HG02571 (cell line): ENCODE measurements around the gene EPHA2.

Source experiments
- ATAC-seq: cut with Tn5 transposase; IDR thresholded peaks from one replicate; pipeline ENCODE4 v1.9.1; 2021; ENCODE audit warnings: mild to moderate bottlenecking, moderate library complexity; ENCODE audit not compliant: unreplicated experiment

The EPHA2 gene

DNA sequence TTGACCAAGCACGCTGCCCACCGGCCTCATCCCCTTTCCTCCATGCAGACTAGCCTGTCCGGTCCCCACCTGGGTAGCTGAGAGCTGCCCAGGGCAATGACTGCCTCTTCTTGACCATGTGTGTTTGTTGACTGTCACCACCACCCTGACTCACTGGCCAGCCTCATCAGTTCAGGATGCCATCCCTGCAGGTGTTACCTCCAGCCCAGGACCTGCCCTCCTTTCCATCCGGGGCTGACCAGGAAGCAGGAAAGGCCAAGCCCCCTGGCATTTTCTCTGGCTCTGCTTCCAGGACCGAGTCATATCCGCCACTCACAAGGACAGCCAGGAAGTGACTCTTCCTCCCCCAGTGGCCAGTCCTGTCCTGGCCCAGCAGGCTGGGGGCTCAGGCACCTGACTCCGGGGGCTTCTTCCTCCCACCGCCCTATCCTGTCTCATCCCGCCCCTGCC lies 17.1 kb downstream of the EPHA2 start:
- ATAC-seq: no peak

DNA sequence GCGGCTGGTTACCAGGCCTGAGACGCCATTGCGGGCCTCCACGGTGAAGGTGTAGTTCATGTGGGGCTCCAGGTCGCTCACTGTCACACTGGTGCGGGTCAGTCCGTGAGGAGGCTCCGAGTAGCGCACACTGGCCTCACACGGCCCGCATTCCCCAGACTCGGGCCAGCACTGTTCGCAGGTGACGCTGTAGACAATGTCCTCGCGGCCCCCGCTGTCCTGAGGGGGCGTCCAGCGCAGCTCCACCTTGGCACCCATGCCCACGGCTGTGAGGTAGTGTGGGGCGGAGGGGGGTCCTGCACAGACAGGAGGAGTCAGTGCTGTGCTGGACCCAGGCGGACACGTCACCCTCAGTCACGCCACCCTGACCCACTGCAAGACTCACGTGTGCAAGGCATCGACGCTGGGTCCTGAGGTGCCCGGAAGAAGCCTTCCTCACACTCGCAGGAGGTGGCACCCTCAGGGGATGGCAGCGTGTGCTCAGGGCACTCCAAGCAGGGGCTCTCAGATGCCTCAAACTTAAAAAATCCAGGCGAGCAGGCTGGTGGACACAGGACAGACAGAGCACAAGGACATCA lies 17.9 kb downstream of the EPHA2 start:
- no peak for ATAC-seq

DNA sequence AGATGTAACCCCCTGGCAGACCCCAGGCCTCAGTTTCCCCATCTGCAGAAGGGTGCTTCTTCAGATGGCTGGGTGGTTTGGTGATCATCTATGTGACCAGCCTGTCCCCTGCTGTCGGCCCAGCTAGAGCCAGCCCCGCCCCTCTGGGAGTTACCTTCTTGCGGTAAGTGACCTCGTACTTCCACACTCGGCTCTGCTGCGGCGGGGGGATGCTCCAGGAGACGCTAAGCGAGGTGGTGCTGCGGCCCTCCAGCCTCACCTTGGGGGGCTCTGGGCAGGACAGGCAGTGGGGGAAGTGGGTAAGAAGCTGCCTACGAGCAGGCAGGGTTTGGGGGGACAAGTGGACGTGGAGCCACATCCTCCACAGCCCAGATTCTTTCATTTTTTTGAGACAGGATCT lies 20.4 kb downstream of the EPHA2 start:
- ATAC-seq: no peak

DNA sequence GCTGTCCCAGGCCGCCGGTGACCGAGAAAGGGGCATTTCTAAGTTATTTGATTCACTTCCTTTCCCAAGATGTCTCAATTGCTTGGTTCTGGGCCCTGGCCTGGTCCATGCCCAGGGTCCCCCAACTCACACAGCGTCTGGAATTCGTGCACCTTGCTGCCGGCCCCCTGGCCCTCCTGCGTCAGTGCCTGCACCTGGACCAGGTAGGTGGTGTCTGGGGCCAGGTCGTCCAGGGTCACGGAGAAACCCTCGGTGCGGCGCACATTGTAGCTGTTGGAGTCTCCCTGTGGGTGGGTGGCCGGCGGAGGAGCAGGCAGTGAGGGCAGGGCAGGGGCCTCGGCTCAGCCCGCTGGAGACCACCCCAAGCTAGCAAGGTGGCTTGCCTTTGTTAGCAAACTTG lies 21.0 kb downstream of the EPHA2 start:
- no peak for ATAC-seq

DNA sequence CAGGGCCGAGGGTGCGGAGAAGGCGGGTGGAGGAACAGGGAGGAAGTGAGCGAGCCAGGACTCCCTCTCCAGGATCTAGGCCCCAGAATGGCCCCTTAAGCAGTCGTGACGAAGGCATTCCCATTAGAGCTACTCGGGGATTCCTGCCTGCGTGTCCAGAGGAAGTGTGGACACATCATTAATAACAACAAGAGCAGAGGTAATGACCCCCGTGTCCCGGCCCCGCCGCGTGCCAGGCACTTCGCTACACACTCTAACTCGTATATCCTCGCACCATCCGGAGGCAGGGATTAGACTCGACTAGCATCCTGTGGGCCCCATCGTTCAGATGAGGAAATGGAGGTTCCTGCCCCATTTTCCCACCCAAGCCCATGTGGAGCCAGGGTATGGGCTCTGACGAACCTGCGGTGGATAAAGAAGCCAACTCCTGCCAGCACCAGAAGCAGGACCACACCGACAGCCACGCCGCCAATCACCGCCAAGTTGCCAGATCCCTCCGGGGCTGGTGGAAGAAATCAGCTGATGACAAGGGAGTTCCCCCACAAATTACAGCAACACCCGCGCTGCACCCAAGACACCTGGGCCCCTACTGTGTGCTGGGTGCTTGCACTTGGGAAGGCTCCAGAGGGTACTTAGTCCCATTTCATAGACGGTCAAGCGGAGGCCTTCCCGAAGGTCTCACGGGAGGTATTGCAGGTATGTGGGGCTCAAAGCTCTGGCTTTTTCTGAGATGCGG lies 21.6 kb downstream of the EPHA2 start:
- ATAC-seq: no peak

DNA sequence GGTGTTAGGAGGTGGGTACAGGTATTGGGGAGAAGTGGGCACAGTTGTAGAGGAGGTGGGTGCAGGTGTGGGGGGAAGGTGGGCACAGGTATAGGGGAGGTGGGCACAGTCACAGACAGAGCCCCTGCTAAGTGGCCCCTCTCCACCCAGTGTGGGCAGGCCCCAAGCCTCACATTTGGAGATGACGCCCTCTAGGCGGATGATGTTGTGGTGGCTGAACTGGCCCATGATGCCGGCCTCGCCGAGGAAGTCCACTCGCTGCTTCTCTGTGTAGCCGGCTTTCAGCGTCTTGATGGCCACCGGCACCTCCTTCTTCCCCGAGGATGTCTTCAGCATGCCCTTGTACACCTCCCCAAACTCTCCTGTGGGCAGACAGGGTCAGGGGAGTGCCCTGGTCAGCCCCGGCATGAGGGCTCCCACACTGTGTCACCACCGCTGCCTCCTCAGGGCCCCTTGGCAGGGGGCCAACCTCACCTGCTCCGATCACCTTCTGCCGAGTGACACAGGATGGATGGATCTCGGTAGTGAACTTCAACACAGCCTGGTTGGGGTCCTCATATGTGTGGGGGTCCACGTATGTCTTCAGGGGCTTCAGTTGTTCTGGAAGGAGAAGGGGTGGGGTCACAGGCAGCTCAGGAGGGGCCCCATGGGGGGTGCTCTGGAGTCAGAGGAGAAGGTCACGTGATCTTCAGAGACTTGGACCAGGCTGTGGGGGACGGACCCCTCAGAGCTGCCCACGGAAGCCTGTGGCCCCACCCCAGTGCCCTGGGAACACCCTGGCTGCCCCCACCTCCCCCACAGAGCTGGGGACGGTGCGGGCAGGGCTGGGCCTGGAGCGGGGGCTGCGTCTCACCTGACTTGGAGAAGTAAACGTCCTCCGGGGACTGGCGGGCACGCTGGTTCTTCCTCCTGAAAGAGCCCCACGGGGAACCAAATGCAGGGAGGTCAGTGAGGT lies 22.6 kb downstream of the EPHA2 start:
- no peak for ATAC-seq

DNA sequence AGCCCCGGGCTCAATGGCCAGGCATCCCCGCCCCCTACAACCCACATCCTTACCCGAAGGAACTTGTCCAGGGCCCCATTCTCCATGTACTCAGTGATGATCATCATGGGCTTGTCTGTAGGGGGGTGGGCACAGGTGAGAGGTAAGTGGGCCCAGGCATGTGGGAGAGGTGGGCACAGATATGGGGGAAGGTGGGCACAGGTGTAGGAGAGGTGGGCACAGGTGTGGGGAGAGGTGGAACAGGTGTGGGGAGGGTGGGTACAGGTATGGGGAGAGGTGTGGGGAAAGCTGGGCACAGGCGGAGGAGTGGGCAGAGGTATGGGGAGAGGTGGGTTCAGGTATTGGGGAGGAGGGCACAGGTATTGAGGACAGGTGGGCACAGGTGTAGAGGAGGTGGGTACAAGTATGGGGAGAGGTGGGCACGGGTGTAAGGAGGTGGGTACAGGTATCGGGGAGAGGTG lies 23.5 kb downstream of the EPHA2 start:
- ATAC-seq: no peak

DNA sequence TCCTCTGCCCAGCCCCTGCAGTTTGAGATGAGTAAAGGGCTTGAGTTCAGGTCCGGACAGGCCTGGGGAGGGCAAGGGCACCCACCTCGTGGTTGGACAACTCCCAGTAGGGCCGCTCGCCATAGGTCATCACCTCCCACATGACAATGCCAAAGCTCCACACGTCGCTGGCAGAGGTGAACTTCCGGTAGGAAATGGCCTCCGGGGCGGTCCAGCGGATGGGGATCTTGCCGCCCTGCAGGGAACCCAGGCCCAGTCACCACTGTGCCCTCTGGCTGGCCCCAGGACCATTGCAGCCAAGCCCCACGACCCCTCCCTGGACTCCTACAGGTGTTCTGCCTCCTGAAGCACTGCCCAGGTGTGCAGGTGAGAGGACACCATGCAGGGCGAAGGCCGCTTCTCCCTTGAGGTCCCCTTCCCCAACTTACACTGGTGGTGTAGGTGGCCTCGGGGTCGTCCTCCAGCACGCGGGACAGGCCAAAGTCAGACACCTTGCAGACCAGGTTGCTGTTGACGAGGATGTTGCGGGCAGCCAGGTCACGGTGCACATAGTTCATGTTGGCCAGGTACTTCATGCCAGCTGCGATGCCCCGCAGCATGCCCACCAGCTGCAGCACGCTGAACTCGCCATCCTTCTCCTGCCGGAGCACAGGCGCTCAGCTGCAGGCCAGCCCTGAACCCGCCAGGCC lies 24.1 kb downstream of the EPHA2 start:
- ATAC-seq: no peak

DNA sequence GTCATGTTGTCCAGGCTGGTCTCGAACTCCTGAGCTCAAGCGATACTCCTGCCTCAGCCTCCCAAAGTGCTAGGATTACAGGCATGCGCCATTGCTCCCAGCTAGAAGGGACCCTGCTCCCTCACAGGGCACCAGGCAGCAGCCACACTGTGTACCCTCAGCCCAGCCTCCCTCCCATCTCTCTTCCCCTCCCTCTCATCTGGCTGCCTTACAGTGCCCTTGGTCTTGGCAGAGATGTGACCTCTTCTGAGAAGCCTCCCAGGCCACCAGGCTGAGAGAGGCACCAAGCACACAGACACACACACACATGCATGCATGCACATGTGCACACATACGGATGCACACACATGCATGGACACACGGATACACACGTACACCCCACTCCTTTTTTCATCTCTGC lies 25.0 kb downstream of the EPHA2 start:
- no peak for ATAC-seq

DNA sequence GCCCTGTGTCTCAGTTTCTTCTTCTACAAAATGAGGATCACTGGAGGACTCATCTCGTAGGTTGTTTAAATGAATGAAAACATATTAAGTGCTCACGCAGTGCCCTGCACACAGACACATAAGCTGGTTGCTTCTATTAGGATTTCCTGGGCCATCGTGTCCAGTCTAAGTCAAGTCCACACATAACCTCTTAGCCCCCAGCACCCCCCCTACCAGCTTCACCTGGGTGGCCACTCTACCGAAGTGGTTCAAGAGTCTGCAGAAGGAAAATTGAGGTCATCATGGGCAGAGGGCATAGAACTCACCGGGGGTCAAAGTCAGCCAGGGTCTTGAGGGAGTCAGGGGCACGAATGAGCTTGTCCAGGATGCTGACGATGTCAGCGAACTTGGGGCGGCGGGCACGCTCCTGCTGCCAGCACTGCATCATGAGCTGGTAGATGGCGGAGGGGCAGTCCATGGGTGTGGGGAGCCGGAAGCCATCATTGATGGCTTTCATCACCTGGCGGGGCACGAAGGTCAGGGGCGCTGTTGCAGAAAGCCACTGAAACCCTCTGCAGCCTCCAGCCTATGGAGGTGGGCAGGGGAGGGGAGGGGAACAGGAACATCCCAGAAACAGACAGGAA lies 25.8 kb downstream of the EPHA2 start:
- ATAC-seq: no peak

DNA sequence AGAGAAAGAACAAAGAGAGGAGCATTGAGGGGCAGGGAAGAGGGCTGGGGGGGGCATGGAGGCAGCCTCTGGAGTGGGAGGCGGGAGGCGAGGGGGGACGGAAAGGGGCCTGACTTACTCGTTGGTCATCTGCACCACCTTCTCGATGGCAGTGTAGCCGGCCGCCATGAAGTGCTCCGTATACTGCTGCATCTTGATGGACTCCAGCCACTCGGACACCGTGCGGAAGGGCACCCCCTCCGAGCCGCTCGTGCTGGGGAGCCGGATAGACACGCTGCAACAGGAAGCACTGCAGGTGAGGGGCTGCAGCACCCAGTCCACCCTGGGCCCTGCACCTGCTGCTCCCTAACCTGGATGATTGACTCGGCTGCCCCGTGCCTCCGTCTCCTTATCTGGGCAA lies 26.6 kb downstream of the EPHA2 start:
- ATAC-seq: no peak

DNA sequence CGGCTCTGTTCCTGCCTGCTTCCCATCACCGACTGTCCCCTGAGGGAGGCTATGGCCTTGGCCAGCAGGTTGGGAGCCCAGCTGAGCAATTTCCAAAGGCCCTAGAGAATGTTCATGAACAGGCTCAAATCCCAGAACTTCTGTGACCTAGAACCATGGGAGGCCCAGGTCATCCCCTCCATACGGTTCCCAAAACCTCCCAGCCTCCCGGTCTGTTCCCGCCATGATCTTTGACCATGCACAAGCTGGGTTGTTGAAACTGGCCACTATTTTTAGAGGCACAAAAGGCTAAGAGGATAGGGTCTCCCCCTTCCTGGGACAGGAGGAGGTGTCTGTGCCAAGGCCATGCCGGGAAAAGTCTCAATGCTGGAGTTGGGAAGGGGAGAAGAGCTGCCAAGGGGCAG lies 27.5 kb downstream of the EPHA2 start:
- no peak for ATAC-seq

DNA sequence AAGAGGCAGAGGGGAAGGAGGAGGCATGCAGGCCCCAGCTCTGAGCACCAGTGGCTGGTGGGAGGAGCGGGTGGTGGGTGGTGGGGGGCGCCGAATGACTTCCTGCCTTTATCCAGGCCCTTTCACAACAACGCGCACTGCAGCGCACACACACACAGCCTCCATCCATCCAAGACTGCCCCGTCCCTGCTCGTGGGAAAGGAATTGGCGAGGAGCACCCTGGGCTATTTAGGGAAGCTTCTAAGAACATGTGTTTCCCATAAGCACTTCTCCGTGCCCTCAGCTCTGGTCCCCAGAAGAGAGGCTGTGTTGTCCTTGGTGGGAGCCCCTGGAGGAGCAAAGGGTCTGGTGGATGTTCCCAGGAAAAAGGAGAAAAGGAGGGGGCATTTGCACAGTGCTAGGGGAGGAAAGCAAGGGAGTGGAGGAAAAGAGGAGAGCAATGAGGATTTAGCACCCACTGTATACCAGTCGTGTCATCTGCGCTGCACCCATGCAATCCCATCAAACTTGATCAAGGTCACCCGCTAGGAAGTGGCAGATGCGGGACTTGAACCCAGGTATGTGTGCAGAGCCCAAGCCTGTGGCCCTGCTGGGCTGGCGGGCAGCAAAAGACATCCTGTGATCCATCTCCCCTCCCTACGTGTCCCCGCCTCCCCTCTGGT lies 28.1 kb downstream of the EPHA2 start:
- ATAC-seq: no peak

DNA sequence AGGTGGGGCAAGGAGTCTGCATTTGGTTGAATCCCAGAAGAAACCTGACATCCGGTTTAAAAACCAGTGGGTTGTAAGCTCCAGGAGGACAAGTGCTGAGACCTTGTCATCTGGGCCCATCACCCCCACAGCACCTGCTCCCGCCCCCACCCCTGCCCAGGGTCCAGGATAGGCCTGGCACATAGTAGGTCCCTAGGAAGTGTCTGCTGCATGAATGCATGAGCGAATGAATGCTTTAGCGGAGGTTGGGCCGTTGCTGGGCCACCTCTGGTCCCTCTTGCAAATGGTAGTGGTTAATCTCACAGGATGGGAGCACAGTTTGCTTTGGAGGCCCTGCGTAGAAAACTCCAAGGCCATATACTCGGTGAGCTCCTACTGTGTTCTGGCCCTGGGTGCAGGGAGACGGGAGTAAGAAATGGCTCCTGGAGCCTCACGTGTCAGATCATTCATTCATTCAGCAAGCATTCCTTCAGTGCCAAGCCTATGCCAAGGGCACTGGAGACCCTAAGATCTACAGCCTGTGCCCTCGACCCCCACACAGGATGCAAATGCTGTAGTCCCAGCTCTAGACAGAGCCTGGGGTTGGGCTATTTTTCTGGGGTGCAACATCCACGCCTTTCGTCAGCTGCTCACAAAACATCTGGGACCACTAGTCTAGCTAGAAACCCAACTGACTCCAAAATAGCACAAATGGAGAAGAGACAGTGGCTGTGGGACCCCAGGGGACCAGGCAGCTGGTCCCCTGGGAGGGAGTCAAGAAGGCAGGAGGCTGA lies 28.9 kb downstream of the EPHA2 start:
- no peak for ATAC-seq

DNA sequence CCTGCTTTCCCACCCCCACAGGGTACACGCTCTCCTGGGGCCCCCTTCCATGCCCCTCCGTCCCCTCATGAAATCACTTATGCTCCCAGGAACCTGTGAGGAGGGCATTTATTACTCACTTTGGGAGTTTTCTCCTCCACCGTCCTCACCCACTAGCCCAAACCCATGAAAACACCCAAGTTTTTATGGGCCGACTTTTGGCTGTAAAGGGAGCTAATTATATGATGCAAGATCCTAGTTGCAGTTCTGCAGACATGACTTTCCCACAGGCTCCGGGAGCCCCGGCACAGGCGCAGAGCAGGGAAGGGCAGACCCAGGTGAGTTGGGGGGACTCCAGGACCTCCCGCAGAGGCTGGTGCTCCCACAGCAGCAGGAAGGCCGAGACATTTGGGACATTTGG lies 29.7 kb downstream of the EPHA2 start:
- no peak for ATAC-seq

DNA sequence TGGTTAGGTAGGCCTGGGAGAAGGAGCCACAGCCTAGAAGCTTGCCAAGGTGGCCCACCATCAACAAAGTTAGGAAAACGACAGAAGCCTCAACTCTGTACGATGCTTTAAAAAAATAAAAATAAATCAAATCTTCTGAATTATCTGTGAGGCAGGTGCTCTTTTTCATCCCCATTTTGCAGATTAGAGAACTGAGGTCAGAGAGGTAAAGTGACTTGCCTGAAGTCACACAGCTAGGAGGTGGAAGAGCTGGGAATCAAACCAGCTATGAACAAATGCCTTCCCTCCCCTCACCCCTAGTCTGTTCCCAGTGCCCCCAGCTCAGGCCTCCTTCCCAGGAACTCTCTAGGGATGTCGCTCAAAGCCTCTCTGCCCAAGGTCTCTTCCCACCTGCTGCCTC lies 30.4 kb downstream of the EPHA2 start:
- ATAC-seq: no peak

DNA sequence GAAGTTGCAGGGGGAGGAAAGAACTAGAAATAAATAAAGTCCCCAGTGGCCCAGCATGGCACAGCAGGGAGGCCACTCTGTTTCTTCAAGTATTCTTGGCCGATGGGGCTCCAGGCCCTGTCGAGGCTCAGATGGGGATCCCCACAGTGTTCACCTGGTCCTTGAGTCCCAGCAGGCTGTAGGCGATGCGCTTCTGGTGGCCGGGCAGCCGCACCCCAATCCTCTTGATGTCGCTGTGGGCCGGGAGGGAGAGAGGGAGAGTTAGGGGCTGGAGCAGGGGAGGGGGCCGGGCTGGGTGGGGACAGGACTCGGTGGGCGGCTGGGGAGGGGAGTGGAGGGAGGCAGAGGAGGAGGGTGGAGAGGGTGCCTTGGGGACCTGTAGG lies 30.8 kb downstream of the EPHA2 start:
- no peak for ATAC-seq

DNA sequence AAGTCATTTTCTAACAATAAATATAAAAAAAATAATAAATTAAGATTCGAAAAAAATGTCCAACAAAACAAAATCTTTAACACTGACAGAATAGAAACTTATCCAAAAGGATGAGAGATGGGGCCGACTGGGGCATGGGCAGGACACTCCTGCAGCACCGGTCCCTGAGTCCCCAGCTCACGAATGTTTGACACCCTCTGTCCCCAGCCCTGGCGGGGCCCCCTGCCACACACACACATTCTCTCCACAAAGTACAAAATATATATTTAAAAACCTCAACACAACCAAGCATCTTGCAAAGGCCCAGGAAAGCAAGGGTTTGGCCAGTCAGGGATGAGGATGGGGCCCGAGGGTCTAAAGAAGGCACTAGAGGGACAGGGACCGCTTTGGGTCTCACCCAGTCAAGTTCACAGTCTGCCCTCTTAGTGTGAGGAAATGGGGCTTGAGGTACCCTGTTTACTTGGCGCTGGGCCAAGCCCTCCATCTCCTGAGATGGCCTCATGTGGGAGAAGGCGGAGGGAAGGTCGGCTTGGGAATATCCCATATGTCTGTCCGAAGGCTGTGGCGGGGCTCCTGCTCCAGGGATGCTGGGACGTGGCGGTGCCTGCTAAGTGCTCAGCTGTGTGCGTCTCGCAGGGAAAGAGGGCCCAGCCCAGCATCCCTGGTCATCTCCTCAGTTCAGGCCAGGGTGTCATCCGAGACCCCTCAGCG lies 31.3 kb downstream of the EPHA2 start:
- no peak for ATAC-seq

DNA sequence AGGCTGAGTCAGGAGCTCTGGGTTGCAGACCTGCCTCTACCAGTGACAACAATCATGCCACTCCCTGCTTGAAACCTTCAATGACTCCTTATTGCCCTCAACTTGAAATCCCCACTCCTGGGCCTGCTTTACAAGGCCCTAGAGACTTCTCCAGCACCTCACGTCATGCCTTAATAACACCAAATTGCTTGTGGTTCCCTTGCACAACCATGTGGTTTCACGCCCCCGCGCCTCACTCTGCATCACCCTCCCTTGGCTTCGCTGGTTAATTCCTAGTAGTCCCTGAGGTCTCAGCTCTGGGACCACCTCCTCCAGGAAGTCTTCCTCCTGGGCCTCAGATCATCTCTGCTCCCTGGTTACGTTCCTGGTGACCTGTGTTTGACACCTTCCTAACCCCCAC lies 33.0 kb downstream of the EPHA2 start:
- no peak for ATAC-seq
